ENCODE data around the gene ELK3. TPM values are rescaled to one million over a fixed set of nuclear protein-coding genes. Genes with fewer than 3 reads are reported as not detected.

The ELK3 gene
- total RNA-seq, 1 donor from 2014 or later = 29.1 TPM

DNA sequence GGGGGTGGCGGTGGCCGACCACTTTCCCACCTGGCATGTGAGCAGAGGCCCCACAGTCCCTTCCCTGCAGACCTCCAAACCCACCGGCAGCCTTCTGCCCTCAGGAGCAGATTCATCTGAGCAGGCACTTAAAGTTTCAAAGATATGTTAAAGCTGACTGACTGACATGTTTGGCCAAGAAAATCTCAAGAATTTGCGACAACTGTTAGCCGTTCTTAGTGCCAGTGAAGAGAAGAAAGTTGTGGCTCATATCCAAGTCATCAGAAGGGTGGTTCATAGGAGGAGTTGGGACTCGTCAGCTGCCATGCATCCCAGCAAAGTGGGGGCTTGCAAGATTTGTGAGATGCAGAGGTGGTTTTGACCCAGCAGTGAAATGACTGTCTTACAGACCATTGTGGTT is 27.2 kb downstream of the ELK3 start:
- H3K4me1 ChIP-seq = peaks cover 54% of the 10 kb centered on the region
- H3K4me3 ChIP-seq = no peak overlapping the region
- ATAC-seq (no peak), DNase-seq (no peak)
- H3K27me3 ChIP-seq (ENCODE audit: low read depth) = no peaks in the 10 kb centered on the region
- TF ChIP-seq, protein P1, sequence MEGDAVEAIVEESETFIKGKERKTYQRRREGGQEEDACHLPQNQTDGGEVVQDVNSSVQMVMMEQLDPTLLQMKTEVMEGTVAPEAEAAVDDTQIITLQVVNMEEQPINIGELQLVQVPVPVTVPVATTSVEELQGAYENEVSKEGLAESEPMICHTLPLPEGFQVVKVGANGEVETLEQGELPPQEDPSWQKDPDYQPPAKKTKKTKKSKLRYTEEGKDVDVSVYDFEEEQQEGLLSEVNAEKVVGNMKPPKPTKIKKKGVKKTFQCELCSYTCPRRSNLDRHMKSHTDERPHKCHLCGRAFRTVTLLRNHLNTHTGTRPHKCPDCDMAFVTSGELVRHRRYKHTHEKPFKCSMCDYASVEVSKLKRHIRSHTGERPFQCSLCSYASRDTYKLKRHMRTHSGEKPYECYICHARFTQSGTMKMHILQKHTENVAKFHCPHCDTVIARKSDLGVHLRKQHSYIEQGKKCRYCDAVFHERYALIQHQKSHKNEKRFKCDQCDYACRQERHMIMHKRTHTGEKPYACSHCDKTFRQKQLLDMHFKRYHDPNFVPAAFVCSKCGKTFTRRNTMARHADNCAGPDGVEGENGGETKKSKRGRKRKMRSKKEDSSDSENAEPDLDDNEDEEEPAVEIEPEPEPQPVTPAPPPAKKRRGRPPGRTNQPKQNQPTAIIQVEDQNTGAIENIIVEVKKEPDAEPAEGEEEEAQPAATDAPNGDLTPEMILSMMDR (IDR thresholded peaks at IDR 0.05) = no peak
- H3K9me3 ChIP-seq = no peaks in the 10 kb centered on the region
- intact Hi-C loops (cut with DNase I) = no loop called here
- no peak overlapping the region for H3K27ac ChIP-seq
- H3K36me3 ChIP-seq = peaks cover 16% of the 10 kb centered on the region

DNA sequence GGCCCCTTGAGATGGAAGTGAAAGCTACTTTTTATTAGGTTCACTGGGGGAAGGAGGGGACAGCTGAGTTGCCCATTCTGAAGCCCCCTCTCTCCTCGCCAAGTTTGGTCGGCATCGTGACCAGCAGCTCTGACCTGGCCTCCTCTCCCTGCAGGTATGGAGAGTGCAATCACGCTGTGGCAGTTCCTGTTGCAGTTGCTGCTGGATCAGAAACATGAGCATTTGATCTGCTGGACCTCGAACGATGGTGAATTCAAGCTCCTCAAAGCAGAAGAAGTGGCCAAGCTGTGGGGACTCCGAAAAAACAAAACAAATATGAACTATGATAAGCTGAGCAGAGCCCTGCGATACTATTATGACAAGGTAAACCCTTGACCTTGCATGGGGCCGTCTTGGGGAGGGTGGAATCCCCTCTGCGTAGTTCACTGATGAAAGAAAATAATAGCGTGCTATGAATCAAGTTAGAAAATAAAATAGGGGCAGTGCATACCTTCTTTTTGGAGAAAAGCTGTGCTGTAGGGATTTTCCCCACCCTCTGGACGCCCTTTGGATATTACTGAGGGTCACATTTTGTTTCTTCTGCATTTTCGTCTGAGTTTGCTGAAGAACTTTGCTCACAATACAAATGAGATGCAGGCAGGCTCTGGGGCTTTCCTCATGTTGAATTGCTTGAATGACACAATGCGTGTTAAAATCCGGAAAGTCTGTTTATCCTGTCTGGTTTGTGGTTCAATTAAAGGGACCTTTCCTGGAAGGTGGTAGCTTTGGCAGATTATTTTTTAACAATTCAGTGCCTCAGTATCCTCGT is 29.4 kb downstream of the ELK3 start:
- ATAC-seq = no peak
- Histone ChIP-seq H3K9me3 (no peaks in the 10 kb centered on the region), H3K4me3 (no peak overlapping the region), H3K4me1 (peaks cover 54% of the 10 kb centered on the region), H3K27me3 (ENCODE audit: low read depth) (no peaks in the 10 kb centered on the region), H3K36me3 (peaks cover 21% of the 10 kb centered on the region), H3K27ac (no peak overlapping the region)
- DNase-seq = no peak
- TF ChIP-seq, protein P1 (IDR thresholded peaks at IDR 0.05) = no peak
- intact Hi-C loops (cut with DNase I) = no loop called here

DNA sequence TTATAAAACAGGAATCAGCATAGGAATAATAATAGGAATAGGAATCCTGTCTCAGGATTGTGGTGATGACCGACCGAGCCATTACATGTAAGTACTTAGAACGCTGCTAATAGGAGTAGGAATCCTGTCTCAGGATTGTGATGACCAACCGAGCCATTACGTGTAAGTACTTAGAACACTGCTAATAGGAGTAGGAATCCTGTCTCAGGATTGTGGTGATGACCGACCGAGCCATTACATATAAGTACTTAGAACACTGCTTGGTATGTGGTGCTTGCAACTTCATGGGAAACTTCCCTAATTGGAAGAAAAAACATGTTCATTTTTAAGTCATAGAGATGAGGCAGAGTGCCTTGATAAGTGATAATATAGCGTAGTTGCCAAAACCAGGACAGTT is 30.0 kb downstream of the ELK3 start:
- ATAC-seq = no peak
- TF ChIP-seq, protein P1 (IDR thresholded peaks at IDR 0.05) = no peak
- no peaks in the 10 kb centered on the region for H3K27me3 ChIP-seq (ENCODE audit: low read depth)
- H3K4me3 ChIP-seq = no peak overlapping the region
- peaks cover 23% of the 10 kb centered on the region for H3K36me3 ChIP-seq
- H3K27ac ChIP-seq = no peak overlapping the region
- H3K9me3 ChIP-seq = no peaks in the 10 kb centered on the region
- DNase-seq = no peak
- H3K4me1 ChIP-seq = peaks cover 52% of the 10 kb centered on the region
- intact Hi-C loops (cut with DNase I) = no loop called here

DNA sequence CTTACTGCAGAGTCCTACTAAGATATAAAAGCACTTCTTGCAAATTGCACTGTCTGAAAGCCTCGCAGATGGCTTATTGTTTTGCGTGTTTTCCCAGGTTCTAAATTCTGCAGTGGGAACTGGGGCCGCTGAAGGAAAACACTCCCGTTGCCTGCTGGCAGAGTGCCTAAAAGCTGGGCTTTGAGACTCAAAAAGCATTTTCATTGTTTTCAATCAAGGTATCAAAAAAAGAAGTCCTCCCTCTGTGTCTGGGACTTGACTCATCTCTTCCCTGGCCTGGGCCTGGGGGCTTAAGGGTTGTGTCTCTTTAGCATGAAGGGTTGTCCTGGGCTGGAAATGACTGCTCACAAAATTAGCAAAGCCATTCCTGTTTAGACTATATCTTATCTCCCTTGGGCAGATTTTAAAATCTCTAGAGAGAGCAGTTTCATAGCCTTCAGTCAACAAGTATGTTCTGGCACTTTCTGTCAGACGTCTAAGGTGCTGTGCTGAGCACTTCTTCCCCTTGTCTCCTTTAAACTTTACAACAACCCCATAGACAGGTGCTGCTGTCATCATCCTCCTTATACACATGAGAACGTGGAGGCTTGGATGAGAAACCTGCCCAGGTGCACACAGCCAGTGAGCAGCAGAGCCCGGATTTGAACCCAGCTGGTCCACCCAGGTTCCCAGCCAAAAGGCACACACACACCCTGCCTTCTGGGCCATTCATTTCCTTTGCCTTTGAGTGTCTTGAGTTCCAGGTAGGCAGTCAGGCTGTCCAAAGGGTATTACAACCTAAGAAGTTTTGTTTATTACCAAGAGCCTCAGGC is 31.1 kb downstream of the ELK3 start:
- ATAC-seq = no peak
- Histone ChIP-seq H3K36me3 (peaks cover 23% of the 10 kb centered on the region), H3K27me3 (ENCODE audit: low read depth) (no peaks in the 10 kb centered on the region), H3K27ac (no peak overlapping the region), H3K4me3 (no peak overlapping the region), H3K4me1 (peaks cover 44% of the 10 kb centered on the region), H3K9me3 (no peaks in the 10 kb centered on the region)
- TF ChIP-seq, protein P1 (IDR thresholded peaks at IDR 0.05) = no peak
- no peak for DNase-seq
- intact Hi-C loops (cut with DNase I) = no loop called here

DNA sequence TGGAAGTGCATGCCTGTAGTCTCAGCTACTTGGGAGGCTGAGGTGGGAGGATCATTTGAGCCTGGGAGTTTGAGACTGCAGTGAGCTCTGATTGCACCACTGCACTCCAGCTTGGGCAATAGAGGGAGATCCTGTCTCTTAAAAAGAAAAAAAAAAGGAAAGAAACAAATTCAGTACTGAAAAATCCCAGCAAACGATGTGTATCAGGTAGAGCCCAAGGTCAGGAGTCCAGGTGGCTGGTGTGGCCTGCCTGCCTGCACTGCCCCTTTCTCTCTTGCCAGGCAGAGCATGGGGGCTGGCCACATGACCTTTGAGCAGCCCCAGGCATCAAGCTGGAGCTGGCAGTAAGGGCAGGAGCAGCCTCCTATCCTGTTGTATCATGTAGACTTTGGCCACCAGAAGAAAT is 31.8 kb downstream of the ELK3 start:
- intact Hi-C loops (cut with DNase I) = no loop called here
- TF ChIP-seq, protein P1 (IDR thresholded peaks at IDR 0.05) = no peak
- H3K27ac ChIP-seq = no peak overlapping the region

More for the DNA sequence above, 31.8 kb downstream of the ELK3 start:
- ATAC-seq = no peak
- peaks cover 36% of the 10 kb centered on the region for H3K4me1 ChIP-seq
- no peaks in the 10 kb centered on the region for H3K9me3 ChIP-seq
- H3K36me3 ChIP-seq = peaks cover 28% of the 10 kb centered on the region
- no peak for DNase-seq
- H3K4me3 ChIP-seq = no peak overlapping the region
- no peaks in the 10 kb centered on the region for H3K27me3 ChIP-seq (ENCODE audit: low read depth)

Data from lower lobe of right lung (tissue), 2 donors.